IPS-18c (cell line): ENCODE results near the gene POU6F1.
"Not testable (repeated sequence)": the region's sequence is repeated elsewhere in the genome, so short reads cannot be mapped to it uniquely, and the experiment has no call there.

Experiments
- H3K4me3 ChIP-seq: 2 replicates; pipeline ENCODE4 v1.7.0; 2013; ENCODE audit warnings: low read depth, mild to moderate bottlenecking, low read length, moderate library complexity; ENCODE audit not compliant: insufficient read depth
- H3K9me3 ChIP-seq: one replicate; pipeline ENCODE4 v1.6.1; 2013; ENCODE audit warnings: mild to moderate bottlenecking, low read length, moderate library complexity; ENCODE audit not compliant: control insufficient read depth, insufficient read depth

POU6F1 gene

GRCh38 chr12:51217968-51218606 is at the start of gene POU6F1:
POU6F1 (minus strand) TSS chr12:51218062; CDS start chr12:51206836, 11,226 bp downstream.
- Histone ChIP-seq H3K9me3 (no peaks in the 10 kb centered on the region), H3K4me3 (peak within 1 kb of the TSS; percentile 69)

DNA sequence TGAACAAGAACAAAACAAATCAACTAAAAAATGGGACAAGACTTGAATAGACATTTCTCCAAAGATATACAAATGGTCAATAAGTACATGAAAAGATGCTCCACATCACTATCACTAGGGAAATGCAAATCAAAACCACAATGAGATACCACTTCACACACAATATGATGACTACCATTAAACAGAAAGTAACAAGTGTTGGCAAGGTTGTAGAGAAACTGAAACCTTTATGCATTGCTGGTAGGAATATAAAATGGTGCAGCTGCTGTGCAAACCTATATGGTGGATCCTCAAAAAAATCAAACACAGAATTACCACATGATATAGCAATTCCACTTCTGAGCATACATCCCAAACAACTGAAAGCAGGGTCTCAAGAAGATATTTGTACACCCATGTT is 47.2 kb upstream of the POU6F1 start:
- H3K9me3 ChIP-seq: no peaks in the 10 kb centered on the region
- H3K4me3 ChIP-seq: no peak overlapping the region

GRCh38 chr12:51264297-51264696 is 46.4 kb upstream of the POU6F1 start:
- H3K9me3 ChIP-seq: no peaks in the 10 kb centered on the region
- H3K4me3 ChIP-seq: no peak overlapping the region

GRCh38 chr12:51263341-51263740 is 45.5 kb upstream of the POU6F1 start:
- Histone ChIP-seq H3K9me3 (no peaks in the 10 kb centered on the region), H3K4me3 (no peak overlapping the region)

DNA sequence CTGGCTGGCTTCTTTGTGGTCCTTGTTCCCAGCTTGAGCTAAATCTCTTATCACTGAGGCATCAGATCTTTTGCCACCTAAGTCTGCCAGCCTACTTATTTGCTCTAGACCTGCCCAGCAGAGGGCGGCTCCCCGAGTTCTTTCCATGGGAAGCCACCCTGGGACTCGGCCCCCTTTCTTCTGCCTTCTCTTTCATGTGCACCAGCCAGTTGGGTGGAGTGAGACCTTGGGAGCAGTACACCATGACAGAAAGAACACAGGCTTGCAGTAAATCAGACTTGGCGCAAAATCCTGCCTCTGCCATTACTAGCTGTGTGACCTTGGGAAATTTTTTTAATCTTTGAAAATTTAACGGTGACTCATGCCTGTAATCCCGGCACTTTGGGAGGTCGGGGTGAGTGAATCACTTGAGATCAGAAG is 44.9 kb upstream of the POU6F1 start:
- Histone ChIP-seq H3K9me3 (no peaks in the 10 kb centered on the region), H3K4me3 (no peak overlapping the region)

DNA sequence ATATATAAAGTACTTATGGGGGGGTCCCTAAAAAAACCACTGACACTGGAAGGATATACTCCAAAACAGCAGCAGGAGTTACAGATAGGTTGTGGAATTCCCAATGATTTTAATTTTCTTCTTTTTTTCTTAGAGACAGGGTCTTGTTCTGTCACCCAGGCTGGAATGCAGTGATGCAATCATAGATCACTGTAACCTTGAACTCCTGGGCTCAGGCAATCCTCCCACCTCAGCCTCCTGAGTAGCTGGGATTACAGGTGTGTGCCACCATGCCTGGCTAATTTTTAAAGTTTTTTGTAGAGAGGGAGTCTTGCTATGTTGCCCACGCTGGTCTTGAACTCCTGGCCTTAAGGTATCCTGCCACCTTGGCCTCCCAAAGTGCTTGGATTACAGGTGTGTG is 41.7 kb upstream of the POU6F1 start:
- H3K4me3 ChIP-seq, H3K9me3 ChIP-seq: not testable (repeated sequence)

DNA sequence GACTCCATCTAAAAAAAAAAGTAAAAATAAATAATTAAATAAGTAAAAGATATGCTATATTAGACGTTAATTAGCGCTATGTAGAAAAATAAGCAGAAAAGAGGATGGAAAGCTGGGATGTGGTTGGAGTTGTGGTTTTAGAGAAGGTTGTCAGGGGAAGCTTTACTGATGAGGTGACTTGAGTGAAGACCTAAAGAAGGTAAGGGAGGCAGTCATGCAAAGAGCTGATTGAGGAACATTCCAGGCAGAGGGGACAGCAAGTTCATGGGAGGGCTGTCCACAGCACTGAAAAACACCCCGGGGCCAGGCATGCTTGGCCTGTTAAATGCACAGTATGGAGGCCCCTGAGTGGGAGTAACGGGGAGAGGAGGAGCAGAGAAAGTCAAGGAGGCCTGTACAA is 36.7 kb upstream of the POU6F1 start:
- Histone ChIP-seq H3K4me3 (no peak overlapping the region), H3K9me3 (no peaks in the 10 kb centered on the region)

DNA sequence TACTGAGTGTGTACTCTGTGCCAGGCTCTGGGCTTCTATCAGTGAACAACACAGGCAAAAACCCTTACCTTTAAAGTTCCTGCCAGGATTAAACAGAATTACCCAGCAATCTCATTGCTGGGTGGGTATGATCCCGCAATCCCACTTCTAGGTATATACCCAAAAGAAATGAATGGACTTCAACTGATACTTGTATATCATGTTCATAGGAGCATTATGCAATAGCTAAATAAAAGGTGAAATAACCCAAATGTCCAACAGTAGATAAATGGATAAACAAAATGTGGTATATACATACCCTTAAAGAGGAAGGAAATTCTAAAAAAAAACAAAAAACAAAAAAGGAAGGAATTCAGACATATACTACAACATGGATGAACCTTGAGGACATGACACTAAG is 35.4 kb upstream of the POU6F1 start:
- H3K9me3 ChIP-seq: no peaks in the 10 kb centered on the region
- no peak overlapping the region for H3K4me3 ChIP-seq

DNA sequence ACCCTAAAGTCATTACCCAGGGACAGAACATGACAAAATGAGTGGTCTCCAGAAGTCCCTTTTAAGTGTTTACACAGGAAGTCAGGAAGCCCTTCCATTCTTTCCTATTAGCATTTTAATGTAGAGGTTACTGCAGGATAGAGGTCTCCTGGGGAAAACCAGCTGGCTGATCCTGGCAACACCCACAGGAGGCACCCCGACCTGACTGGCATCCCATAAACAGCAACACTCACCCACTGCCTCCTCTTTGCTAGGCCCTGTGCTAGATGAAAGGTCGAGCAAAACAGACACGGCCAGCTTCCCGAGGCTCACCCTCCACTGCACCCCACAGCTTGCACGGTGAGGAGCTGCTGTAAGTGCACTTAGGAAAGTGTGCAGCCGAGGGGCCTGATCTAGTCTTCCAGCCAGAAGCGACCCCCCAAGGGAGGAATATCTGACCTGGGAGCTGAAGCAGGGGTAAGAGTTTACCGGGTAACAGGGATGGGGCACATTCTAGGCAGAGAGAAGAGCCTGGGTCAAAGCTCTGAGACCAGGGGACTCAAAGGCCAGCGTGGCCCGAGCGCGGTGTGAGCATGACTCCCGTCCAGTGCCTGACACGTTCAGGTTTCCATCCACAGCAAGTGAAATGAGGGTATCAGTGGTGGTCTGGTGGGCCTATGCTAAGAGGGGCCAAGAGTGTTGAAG is 29.8 kb upstream of the POU6F1 start:
- no peaks in the 10 kb centered on the region for H3K9me3 ChIP-seq
- H3K4me3 ChIP-seq: no peak overlapping the region

DNA sequence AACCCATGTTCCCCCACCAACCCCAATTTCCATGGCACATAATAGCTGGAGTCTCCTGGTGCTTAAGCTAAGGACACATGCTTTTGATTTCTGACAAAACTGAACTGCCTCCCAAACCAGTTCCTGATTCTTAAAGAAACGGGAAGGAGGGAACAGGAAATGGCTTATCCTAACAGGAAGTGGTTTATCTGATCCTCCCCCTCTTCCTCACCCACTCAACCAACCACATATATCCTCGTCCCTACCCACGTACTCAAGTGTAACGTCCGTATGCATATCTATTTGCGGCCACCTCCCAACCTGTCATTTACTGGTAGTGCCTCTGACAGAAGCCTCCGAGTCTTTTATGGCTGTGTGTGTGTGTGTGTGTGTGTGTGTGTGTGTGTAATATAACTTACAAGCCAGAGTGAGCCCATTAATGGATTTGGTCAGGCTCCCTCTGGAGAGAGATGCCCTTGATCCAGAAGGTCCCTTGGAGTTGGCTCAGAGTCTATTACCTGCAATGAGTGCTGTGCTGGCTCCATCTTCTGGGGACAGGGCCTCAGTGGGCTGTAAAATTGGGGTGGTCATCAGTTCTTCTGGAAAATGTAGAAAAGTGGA is 28.5 kb upstream of the POU6F1 start:
- no peaks in the 10 kb centered on the region for H3K9me3 ChIP-seq
- no peak overlapping the region for H3K4me3 ChIP-seq

DNA sequence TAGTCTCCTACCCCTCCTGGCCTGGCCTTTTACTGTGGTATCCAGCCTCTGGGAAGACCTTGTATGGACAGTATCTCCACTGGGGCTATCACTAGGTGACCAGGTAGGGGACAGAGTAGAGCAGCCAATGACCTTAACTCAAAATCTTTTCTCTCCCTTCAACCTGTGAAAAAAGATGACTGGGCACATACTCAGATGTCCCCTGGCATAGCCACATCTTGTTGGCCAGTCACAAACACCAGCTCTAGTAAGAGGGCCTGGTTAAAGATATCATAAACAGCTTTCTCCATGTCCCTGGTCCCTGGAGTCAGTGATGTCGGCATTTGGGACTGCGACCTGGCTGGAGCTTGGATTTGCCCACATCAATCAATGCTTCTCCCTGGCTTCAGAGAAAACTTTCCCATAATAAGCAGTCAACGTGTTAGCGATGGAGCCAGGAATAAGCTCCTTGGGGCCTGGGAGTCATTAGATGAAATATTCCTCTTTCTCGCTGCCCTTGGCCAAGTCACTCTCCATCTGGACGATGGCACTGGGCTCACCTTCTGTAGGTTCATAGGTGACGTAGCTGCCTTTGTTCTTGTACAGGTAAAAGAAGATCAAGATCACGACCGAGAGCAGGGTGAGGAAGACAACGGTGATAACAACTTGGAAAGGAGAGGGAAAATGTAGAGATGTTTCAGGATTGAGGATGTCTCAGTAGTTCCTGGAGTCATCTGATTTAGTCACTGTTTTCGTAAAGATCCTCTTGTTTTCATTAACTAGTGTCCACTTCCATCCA is 27.8 kb upstream of the POU6F1 start:
- Histone ChIP-seq H3K4me3 (no peak overlapping the region), H3K9me3 (no peaks in the 10 kb centered on the region)

- H3K9me3 ChIP-seq: no peaks in the 10 kb centered on the region
- H3K4me3 ChIP-seq: no peak overlapping the region
These were observed 26.4 kb upstream of the POU6F1 start for GRCh38 chr12:51244269-51244668.

GRCh38 chr12:51242876-51243275 is 25.0 kb upstream of the POU6F1 start:
- Histone ChIP-seq H3K9me3 (no peaks in the 10 kb centered on the region), H3K4me3 (no peak overlapping the region)

DNA sequence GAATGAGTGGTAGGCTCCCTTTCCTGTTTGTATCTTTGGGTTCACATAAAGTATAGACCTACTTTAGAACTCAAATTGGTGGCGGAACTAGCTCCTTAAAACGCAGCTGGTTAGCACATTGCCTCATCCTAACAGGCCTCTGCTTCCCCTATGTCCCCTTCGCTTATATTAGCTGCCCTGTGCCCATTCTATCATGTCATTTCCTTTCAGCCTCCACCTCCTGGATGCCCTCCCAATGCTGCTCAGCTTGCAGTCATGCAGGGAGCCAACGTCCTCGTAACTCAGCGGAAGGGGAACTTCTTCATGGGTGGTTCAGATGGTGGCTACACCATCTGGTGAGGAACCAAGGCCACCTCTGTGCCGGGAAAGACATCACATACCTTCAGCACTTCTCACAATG is 24.3 kb upstream of the POU6F1 start:
- Histone ChIP-seq H3K9me3 (no peaks in the 10 kb centered on the region), H3K4me3 (no peak overlapping the region)

- Histone ChIP-seq H3K4me3 (no peak overlapping the region), H3K9me3 (no peaks in the 10 kb centered on the region)
These were observed 23.1 kb upstream of the POU6F1 start for GRCh38 chr12:51240971-51241370.

GRCh38 chr12:51238510-51239334 is 20.9 kb upstream of the POU6F1 start, which contains the start of gene DAZAP2:
DAZAP2 (plus strand) TSS chr12:51238826; CDS start chr12:51238908, 82 bp downstream.
- peak within 1 kb of the TSS; percentile 100 for H3K4me3 ChIP-seq
- no peaks in the 10 kb centered on the region for H3K9me3 ChIP-seq

DNA sequence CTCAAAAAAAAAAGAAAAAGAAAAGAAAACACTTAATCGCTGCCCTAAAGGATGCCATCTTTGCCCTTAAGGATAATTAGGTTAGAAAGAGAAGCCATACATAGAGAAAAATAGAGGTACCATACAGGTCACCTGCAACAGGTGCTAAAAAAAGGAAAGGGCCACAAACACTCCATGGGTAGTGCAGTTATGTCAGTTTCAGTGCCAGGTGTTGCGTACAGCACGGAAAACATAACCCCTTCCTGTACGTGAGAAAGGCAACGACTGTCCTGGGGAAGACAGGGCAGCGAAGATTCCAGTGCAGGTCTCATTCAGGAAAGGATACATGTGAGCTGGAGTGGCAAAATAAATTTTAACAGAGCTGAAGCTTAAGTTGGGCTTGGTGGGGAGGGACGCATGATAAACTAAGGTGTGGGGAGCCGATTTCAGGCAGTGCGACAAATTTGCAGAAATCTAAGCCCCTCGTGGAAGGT is 20.2 kb upstream of the POU6F1 start:
- Histone ChIP-seq H3K4me3 (peak overlapping the region; percentile 55), H3K9me3 (no peaks in the 10 kb centered on the region)
